NCI-H82 treated with DMSO at 0.1 percent for 48 hours (cell line): ENCODE data around the gene GRID2IP.
A peak's percentile ranks its signal among the peaks of the same experiment; 100 is the strongest.

Experiments
- DNase-seq: peaks from one replicate; lab custom pipeline; 2025; ENCODE audit not compliant: unreplicated experiment; lab: John Stamatoyannopoulos, UW

GRID2IP gene

GRCh38 chr7:6528401-6529130 is 22.7 kb downstream of the GRID2IP start:
- DNase-seq: no peak

DNA sequence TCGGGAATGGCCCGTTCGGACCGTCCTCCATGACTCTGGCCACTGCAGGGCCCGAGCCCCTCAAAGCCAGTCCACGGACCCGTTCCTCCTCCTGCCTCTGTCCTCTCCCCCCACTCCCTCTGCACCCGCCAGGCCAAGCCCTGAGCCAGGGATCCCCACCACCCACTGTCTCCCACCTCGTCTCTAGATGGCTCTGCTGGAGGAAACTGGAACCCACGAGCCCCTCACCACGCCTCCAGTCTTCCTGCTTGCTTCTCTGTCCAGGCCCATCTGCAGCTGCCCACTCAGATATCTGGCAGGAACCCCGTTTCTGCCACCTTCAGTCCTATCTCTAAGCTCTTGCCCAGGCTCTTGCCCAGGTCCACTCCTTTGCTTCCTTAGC is 24.3 kb downstream of the GRID2IP start:
- no peak for DNase-seq

GRCh38 chr7:6520163-6520981 is 30.9 kb downstream of the GRID2IP start:
- no peak for DNase-seq

- DNase-seq: peak; percentile 50
These were observed 34.8 kb downstream of the GRID2IP start for GRCh38 chr7:6516387-6516983.

- DNase-seq: no peak
These were observed 37.7 kb downstream of the GRID2IP start for GRCh38 chr7:6513541-6513940.

GRCh38 chr7:6512892-6513291 is 38.4 kb downstream of the GRID2IP start:
- DNase-seq: no peak

DNA sequence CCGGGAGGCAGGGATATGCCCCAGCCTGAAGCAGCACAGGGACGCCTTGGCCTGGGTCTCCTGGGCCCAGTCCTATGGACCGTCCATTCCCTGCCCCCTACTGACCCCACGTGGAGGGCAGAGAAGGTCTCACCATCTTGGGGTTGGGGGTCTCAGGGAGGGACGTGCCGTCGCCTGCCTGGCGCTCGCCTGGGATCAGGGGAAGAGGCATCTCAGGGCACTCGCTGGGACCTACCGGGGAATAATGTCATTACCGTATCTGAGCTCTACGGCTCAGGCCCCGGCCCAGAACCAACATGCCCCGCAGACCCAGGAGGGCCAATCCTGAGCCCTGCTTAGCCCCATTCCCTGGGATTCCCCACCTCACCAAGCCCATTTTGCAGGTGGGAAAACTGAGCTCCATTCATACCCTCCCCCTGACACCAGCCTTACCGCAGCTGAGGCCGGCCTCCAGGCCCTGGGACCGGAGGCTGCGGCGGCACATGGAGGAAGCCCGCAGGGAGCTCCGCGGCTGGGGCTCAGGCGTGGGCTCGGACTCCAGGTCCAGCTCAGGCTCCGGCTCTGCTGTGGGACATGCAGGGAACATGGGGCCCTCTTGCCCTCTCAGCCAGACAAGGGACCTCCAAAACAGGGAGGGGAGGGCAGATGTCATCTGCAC is 40.7 kb downstream of the GRID2IP start:
- DNase-seq: no peak

GRCh38 chr7:6508950-6509349 is 42.3 kb downstream of the GRID2IP start:
- DNase-seq: no peak

DNA sequence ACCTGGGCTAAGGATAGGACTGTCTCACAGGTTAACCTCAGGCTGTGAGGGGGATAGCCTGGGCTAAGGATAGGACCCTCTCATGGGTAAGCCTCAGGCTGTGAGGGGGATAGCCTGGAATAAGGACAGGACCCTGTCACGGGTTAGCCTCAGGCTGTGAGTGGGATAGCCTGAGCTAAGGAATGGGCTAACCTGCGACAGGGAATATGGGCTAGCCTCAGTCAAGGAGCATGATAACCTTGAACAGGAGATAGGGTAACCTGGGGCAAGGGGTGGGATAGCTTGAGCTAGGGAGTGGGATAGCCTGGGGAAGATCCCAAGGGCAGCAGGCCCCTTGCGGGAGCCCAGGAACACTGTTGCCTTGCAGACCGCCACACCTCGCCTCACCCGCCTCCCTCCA is 42.7 kb downstream of the GRID2IP start:
- DNase-seq: no peak

DNA sequence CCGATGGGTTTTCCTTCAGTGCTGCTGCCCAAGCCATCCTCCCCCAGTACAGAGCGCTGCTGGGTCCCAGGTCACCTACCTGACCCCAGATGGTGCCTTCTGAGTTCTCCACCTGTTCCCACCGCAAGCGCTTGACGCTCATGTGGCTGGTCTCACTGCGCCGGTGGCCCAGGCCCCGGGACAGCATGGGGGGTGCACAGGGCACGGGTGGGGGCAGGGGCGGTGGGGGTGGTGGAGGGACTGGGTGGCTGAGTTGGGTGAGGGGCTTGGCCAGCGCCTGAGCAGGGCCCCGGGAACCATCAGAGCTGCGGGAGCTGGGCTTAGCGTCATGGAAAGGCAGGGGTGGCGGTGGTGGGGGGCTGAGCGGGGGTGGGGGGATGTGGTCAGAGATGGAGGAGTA is 43.4 kb downstream of the GRID2IP start:
- DNase-seq: no peak

DNA sequence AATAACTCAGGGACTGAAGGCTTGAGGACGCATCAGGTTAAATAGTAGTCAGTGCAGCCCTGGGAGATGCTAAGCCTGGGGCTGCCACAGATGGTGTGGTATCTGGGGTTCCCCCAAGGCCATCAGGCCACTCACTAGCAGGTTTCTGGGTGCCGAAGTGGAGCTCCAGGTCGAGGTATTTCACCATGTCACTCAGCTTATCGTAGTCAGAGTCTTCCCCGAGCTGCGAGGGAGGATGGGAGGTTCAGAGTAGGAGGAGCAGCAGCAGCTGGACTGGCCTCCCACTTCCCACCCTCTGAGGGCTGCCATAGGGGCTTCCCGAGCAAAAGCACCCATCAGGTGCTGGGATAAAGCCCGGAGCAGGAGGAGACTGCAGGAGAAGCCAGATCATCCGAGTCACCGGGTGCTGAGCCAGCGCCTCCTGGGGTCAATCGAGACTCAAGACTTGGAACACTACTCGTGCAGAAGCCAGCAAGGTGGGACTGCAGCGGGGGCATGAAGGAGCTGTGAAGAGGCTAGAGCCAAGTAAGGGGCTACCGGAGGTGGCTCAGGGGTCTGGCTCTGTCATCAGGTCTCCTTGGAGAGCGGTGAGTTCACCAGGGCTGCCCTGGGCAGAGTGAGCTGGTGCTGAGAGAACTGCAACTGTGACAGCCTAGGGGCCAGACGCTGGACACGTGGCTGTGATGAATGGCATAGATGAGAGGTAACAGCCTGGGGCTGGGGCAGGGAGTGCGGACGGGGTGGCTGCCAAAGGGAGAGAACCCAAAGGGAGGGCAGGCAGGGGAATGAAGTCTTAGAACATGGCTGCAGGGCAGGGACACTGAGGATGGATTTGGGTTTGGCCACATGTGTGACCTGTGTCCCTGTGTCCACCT is 45.3 kb downstream of the GRID2IP start:
- no peak for DNase-seq

DNA sequence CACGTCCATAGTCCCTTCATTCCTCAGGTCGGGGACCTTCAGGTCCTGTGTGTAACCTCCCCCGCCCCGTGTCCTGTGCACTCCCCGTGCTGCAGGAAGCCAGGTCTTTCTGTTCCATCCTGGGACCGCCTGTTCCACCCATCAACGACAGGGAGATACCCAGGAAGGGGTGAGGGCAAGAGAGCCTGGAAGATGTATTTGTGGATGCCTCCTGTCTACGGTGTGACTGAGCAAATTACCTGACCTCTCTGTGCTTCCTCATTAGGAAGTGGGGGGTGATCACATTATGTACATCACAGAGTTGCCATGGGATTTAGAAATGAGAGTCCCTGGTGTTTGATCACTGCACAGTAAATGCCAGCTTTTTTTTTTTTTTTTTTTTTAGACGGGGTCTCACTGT is 46.3 kb downstream of the GRID2IP start:
- no peak for DNase-seq

GRCh38 chr7:6502886-6503285 is 48.4 kb downstream of the GRID2IP start:
- DNase-seq: no peak

DNA sequence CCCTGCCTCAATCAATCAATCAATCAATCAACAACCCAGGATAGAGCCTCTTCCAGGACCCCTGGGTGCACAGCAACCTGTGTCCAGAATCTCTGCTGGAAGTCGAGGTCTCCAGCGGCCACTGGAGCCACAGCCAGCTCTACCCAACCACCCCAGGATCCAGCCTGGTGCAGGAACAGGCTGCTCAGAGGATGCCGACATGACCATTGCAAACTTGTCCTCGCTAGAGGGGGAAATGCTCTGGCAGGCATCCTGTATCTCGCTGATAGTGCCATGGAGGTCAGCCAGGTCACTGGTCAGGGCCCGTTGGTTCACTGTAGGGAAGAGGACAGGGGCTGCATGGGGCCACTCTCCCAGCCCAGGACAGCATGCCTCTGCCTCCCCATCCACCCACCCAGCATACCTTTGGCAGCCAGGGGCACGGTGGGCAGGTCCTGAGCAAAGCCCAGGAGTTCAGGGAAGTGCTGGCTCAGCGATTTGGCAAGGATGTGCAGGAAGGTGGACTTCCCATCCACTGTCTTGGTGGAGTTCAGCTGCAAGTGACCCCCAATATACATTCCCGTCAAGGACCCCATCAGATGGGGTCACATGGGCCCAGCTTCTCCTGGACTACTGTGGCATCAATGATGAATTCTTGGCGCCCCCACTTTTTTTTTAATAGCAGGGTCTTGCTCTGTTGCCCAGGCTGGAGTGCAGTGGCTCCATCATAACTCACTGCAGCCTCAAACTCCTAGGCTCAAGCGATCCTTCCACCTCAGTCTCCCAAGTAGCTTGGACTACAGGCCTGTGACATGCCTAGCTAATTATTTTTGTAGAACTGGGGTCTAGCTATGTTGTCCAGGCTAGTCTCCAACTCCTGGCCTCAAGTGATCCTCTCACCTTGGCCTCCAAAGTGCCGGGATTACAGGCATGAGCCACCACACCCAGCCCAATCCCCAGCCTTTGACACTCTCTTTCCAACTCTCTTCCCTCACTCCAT is 49.4 kb downstream of the GRID2IP start:
- no peak for DNase-seq

GRCh38 chr7:6500691-6501090 is 50.6 kb downstream of the GRID2IP start:
- no peak for DNase-seq

DNA sequence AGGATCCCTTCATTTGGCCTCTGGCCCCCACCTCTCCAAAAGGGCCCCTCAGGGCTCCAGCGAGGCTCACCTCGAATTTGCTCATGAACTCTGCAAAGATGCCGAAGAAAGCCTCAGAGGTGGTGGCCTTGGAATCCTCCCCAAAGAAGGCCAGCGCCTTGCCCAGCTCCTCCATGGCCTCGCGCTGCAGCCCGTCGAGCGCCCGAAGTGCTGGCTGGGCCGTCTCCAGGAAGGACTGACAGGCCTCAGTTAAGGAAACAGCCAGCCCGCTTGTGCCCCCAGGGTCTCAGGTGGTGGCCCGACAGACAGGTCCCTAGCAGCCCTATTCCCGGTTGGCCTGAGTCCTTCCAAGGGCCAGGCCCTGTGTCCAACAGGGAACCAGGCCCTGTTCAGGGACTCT is 53.3 kb downstream of the GRID2IP start:
- no peak for DNase-seq

- DNase-seq: no peak
These were observed 53.7 kb downstream of the GRID2IP start for GRCh38 chr7:6497637-6497905.

- no peak for DNase-seq
These were observed 54.2 kb downstream of the GRID2IP start for GRCh38 chr7:6496842-6497636.
